Measurements from ENCODE around the gene PTPRD.

DNA sequence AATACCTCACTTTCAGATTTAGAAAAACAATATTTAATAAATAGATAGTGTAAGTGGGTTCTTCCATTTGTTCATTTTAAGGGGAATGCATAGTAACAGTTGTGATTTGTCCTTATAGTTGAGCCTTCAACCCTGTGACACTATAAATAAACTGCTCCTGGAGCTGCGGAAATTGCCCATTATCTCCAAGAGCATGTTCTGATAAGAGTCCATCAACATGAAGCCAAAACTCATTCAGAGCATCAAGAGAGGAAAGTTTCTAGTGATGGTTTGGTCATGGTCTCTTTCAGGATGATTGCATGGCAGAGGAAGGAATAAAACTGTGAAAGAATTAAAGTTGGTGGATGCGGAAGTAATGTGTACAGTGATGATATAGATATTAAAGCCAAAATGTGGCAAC lies 2041.2 kb downstream of the PTPRD start:
- TF ChIP-seq, protein P1, sequence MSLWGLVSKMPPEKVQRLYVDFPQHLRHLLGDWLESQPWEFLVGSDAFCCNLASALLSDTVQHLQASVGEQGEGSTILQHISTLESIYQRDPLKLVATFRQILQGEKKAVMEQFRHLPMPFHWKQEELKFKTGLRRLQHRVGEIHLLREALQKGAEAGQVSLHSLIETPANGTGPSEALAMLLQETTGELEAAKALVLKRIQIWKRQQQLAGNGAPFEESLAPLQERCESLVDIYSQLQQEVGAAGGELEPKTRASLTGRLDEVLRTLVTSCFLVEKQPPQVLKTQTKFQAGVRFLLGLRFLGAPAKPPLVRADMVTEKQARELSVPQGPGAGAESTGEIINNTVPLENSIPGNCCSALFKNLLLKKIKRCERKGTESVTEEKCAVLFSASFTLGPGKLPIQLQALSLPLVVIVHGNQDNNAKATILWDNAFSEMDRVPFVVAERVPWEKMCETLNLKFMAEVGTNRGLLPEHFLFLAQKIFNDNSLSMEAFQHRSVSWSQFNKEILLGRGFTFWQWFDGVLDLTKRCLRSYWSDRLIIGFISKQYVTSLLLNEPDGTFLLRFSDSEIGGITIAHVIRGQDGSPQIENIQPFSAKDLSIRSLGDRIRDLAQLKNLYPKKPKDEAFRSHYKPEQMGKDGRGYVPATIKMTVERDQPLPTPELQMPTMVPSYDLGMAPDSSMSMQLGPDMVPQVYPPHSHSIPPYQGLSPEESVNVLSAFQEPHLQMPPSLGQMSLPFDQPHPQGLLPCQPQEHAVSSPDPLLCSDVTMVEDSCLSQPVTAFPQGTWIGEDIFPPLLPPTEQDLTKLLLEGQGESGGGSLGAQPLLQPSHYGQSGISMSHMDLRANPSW (CRISPR knock-in tag; conservative IDR thresholded peaks at IDR 0.05; ENCODE audit: low read depth) = no peak
- TF ChIP-seq, protein P2, sequence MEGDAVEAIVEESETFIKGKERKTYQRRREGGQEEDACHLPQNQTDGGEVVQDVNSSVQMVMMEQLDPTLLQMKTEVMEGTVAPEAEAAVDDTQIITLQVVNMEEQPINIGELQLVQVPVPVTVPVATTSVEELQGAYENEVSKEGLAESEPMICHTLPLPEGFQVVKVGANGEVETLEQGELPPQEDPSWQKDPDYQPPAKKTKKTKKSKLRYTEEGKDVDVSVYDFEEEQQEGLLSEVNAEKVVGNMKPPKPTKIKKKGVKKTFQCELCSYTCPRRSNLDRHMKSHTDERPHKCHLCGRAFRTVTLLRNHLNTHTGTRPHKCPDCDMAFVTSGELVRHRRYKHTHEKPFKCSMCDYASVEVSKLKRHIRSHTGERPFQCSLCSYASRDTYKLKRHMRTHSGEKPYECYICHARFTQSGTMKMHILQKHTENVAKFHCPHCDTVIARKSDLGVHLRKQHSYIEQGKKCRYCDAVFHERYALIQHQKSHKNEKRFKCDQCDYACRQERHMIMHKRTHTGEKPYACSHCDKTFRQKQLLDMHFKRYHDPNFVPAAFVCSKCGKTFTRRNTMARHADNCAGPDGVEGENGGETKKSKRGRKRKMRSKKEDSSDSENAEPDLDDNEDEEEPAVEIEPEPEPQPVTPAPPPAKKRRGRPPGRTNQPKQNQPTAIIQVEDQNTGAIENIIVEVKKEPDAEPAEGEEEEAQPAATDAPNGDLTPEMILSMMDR (IDR thresholded peaks at IDR 0.05) = no peak
